Effector memory CD4-positive, alpha-beta T cell (primary cell): Measurements from ENCODE around the gene ALG9.
"Not testable (repeated sequence)": the region's sequence is repeated elsewhere in the genome, so short reads cannot be mapped to it uniquely, and the experiment has no call there.

ENCODE experiments used
- DNase-seq, 3 donors: peaks; one replicate each; pipeline ENCODE4 v3.0.0-alpha.2; 2020
- H3K27ac ChIP-seq: 2 replicates; pipeline ENCODE4 v1.7.0; 2013; ENCODE audit warnings: mild to moderate bottlenecking, low read length, moderate library complexity; ENCODE audit not compliant: insufficient read depth, poor library complexity, severe bottlenecking
- H3K27me3 ChIP-seq: replicated peaks from 2 replicates; pipeline ENCODE4 v1.7.0; 2013; ENCODE audit warnings: mild to moderate bottlenecking, low read length; ENCODE audit not compliant: insufficient read depth, control insufficient read depth, poor library complexity, severe bottlenecking
- H3K36me3 ChIP-seq: 2 replicates; pipeline ENCODE4 v1.7.0; 2013; ENCODE audit warnings: mild to moderate bottlenecking, low read length, moderate library complexity; ENCODE audit not compliant: control insufficient read depth, insufficient read depth
- H3K4me1 ChIP-seq: 2 replicates; pipeline ENCODE4 v1.7.0; 2013; ENCODE audit warnings: low read length, mild to moderate bottlenecking; ENCODE audit not compliant: control insufficient read depth, insufficient read depth, poor library complexity, severe bottlenecking
- H3K4me3 ChIP-seq: 2 replicates; pipeline ENCODE4 v1.7.0; 2013; ENCODE audit warnings: low read length, low read depth, mild to moderate bottlenecking; ENCODE audit not compliant: insufficient read depth, poor library complexity, severe bottlenecking
- H3K9me3 ChIP-seq: 2 replicates; pipeline ENCODE4 v1.7.0; 2013; ENCODE audit warnings: mild to moderate bottlenecking, low read length, moderate library complexity; ENCODE audit not compliant: control insufficient read depth

ALG9 gene

GRCh38 chr11:111911563-111912401, 40.4 kb upstream of the ALG9 start, which contains the start of gene CRYAB:
TSS of gene CRYAB (minus strand) at chr11:111911770. CDS start at chr11:111911724, 46 bp downstream.
- H3K36me3 ChIP-seq: no peaks in the 10 kb centered on the region
- no peak within 1 kb of the TSS for H3K4me3 ChIP-seq
- DNase-seq: no peak
- no peaks in the 10 kb centered on the region for H3K4me1 ChIP-seq
- no peaks in the 10 kb centered on the region for H3K9me3 ChIP-seq
- no peak within 1 kb of the TSS for H3K27ac ChIP-seq
- peaks cover 17% of the 10 kb centered on the region for H3K27me3 ChIP-seq

GRCh38 chr11:111910676-111911562, 39.5 kb upstream of the ALG9 start:
- H3K36me3 ChIP-seq: no peaks in the 10 kb centered on the region

GRCh38 chr11:111909378-111909777, 38.0 kb upstream of the ALG9 start:
- Histone ChIP-seq H3K4me1 (no peaks in the 10 kb centered on the region), H3K9me3 (no peaks in the 10 kb centered on the region), H3K4me3 (no peak overlapping the region), H3K36me3 (no peaks in the 10 kb centered on the region), H3K27me3 (peaks cover 12% of the 10 kb centered on the region), H3K27ac (no peak overlapping the region)
- no peak for DNase-seq

More at GRCh38 chr11:111910676-111911562, 39.5 kb upstream of the ALG9 start:
- Histone ChIP-seq H3K9me3 (no peaks in the 10 kb centered on the region), H3K4me3 (no peak overlapping the region), H3K27ac (no peak overlapping the region), H3K4me1 (no peaks in the 10 kb centered on the region), H3K27me3 (peaks cover 17% of the 10 kb centered on the region)
- no peak for DNase-seq

- no peaks in the 10 kb centered on the region for H3K36me3 ChIP-seq
- H3K9me3 ChIP-seq: no peaks in the 10 kb centered on the region
- no peak overlapping the region for H3K4me3 ChIP-seq
- H3K4me1 ChIP-seq: no peaks in the 10 kb centered on the region
- H3K27me3 ChIP-seq: peaks cover 10% of the 10 kb centered on the region
- no peak for DNase-seq
- H3K27ac ChIP-seq: no peak overlapping the region
Observed at GRCh38 chr11:111908639-111909305, 37.4 kb upstream of the ALG9 start.

- DNase-seq: no peak
- H3K4me3 ChIP-seq: no peak overlapping the region
Observed at GRCh38 chr11:111906680-111907079, 35.3 kb upstream of the ALG9 start.

GRCh38 chr11:111905411-111905810, 34.0 kb upstream of the ALG9 start:
- Histone ChIP-seq H3K4me1 (no peaks in the 10 kb centered on the region), H3K9me3 (no peaks in the 10 kb centered on the region), H3K27ac (no peak overlapping the region), H3K36me3 (no peaks in the 10 kb centered on the region), H3K27me3 (no peaks in the 10 kb centered on the region), H3K4me3 (no peak overlapping the region)
- no peak for DNase-seq

More at GRCh38 chr11:111906680-111907079, 35.3 kb upstream of the ALG9 start:
- Histone ChIP-seq H3K4me1 (no peaks in the 10 kb centered on the region), H3K27me3 (peaks cover 3% of the 10 kb centered on the region), H3K9me3 (no peaks in the 10 kb centered on the region), H3K36me3 (no peaks in the 10 kb centered on the region), H3K27ac (no peak overlapping the region)

- no peaks in the 10 kb centered on the region for H3K27me3 ChIP-seq
- no peaks in the 10 kb centered on the region for H3K9me3 ChIP-seq
- no peak overlapping the region for H3K4me3 ChIP-seq
- H3K4me1 ChIP-seq: no peaks in the 10 kb centered on the region
- no peak for DNase-seq
- H3K27ac ChIP-seq: no peak overlapping the region
- H3K36me3 ChIP-seq: no peaks in the 10 kb centered on the region
Observed at GRCh38 chr11:111886844-111887243, 15.5 kb upstream of the ALG9 start.

GRCh38 chr11:111886032-111886431, 14.7 kb upstream of the ALG9 start:
- H3K27me3 ChIP-seq: no peaks in the 10 kb centered on the region
- no peaks in the 10 kb centered on the region for H3K4me1 ChIP-seq
- no peaks in the 10 kb centered on the region for H3K9me3 ChIP-seq
- DNase-seq: no peak
- H3K27ac ChIP-seq: no peak overlapping the region
- no peak overlapping the region for H3K4me3 ChIP-seq
- H3K36me3 ChIP-seq: no peaks in the 10 kb centered on the region

- H3K27ac ChIP-seq, DNase-seq, H3K27me3 ChIP-seq, H3K36me3 ChIP-seq, H3K9me3 ChIP-seq, H3K4me1 ChIP-seq, H3K4me3 ChIP-seq: not testable (repeated sequence)
Observed at GRCh38 chr11:111885053-111885452, 13.7 kb upstream of the ALG9 start.
